ENCODE measurements around the gene RBM47. TPM values are rescaled to one million over a fixed set of nuclear protein-coding genes. Genes with fewer than 3 reads are reported as not detected.

Gene RBM47
- total and polyA plus RNA-seq, 2 donors (not counting 1 experiment from before 2014, with no cell fraction given) = 5.6 to 12.9 TPM

- POLR2A ChIA-PET = no interaction called here
- intact Hi-C loops (cut with micrococcal nuclease) = no loop called here
- Mint-ChIP-seq H3K4me3 (no peak overlapping the region), H3K4me1 (no peaks in the 10 kb centered on the region), H3K27ac (no peak overlapping the region), H3K9me3 (ENCODE audit: insufficient read depth) (no peaks in the 10 kb centered on the region), H3K27me3 (no peaks in the 10 kb centered on the region)
- no peaks in the 10 kb centered on the region for H3K27me3 ChIP-seq (replicated peaks in 1 of 4; ENCODE audit: control extremely low read depth in 1 of 4, control insufficient read depth in 3 of 4, insufficient read depth in 4 of 4, low read length in 3 of 4)
- H3K4me3 ChIP-seq (ENCODE audit: control extremely low read depth in 1 of 5, extremely low read depth in 1 of 5, insufficient read depth in 1 of 5, low read depth in 2 of 5, low read length in 4 of 5) = no peak overlapping the region
- H3K36me3 ChIP-seq (replicated peaks in 1 of 2; ENCODE audit: control extremely low read depth in 1 of 2, control insufficient read depth in 1 of 2, extremely low read depth in 1 of 2, insufficient read depth in 2 of 2, low read length in 1 of 2) = no peaks in the 10 kb centered on the region
- H3K9me3 ChIP-seq (ENCODE audit: control extremely low read depth in 1 of 3, control insufficient read depth in 2 of 3, insufficient read depth in 1 of 3, low read length in 2 of 3) = peaks cover 0 to 4% (median 0%) of the 10 kb centered on the region in 3 donors
- H3K9ac ChIP-seq (ENCODE audit: low read length) = no peak overlapping the region
- H3K27ac ChIP-seq (ENCODE audit: low read length in 2 of 2) = no peak overlapping the region
- H3K79me2 ChIP-seq (ENCODE audit: control insufficient read depth, insufficient read depth, low read length) = no peaks in the 10 kb centered on the region
- H3K4me2 ChIP-seq (replicated peaks; ENCODE audit: low read depth, low read length, poor library complexity, severe bottlenecking) = no peak overlapping the region
- ATAC-seq (ENCODE audit: low read depth) (no peak), DNase-seq (no peak)
- TF ChIP-seq EZH2 (IDR thresholded peaks at IDR 0.05; ENCODE audit: borderline replicate concordance, insufficient read depth, low read depth, low read length, poor library complexity, severe bottlenecking) = no peak
- TF ChIP-seq CTCF (IDR thresholded peaks at IDR 0.05) = no peak
- no peaks in the 10 kb centered on the region for H4K20me1 ChIP-seq (ENCODE audit: control insufficient read depth, insufficient read depth, low read length, poor library complexity, severe bottlenecking)
- WGBS (ENCODE audit: insufficient coverage) = 98% methylated on average over 5 of the region's 6 CpGs
- no peaks in the 10 kb centered on the region for H3K4me1 ChIP-seq (ENCODE audit: control insufficient read depth in 2 of 2, insufficient read depth in 2 of 2, low read length in 2 of 2)
- no peak overlapping the region for H2AFZ ChIP-seq (ENCODE audit: insufficient read depth, low read depth, low read length, poor library complexity, severe bottlenecking)
- CTCF ChIA-PET = no interaction called here
Measured at GRCh38 chr4:40606239-40606767, 23.4 kb downstream of the RBM47 start.

GRCh38 chr4:40603281-40603680 is 26.4 kb downstream of the RBM47 start:
- Histone ChIP-seq H3K27me3 (replicated peaks in 1 of 4; ENCODE audit: control extremely low read depth in 1 of 4, control insufficient read depth in 3 of 4, insufficient read depth in 4 of 4, low read length in 3 of 4) (no peaks in the 10 kb centered on the region), H3K27ac (ENCODE audit: low read length in 2 of 2) (no peak overlapping the region), H2AFZ (ENCODE audit: insufficient read depth, low read depth, low read length, poor library complexity, severe bottlenecking) (no peak overlapping the region), H3K36me3 (replicated peaks in 1 of 2; ENCODE audit: control extremely low read depth in 1 of 2, control insufficient read depth in 1 of 2, extremely low read depth in 1 of 2, insufficient read depth in 2 of 2, low read length in 1 of 2) (no peaks in the 10 kb centered on the region), H3K9me3 (ENCODE audit: control extremely low read depth in 1 of 3, control insufficient read depth in 2 of 3, insufficient read depth in 1 of 3, low read length in 2 of 3) (peaks cover 0 to 4% (median 0%) of the 10 kb centered on the region in 3 donors), H3K4me1 (ENCODE audit: control insufficient read depth in 2 of 2, insufficient read depth in 2 of 2, low read length in 2 of 2) (no peaks in the 10 kb centered on the region), H4K20me1 (ENCODE audit: control insufficient read depth, insufficient read depth, low read length, poor library complexity, severe bottlenecking) (no peaks in the 10 kb centered on the region), H3K4me2 (replicated peaks; ENCODE audit: low read depth, low read length, poor library complexity, severe bottlenecking) (no peak overlapping the region), H3K9ac (ENCODE audit: low read length) (no peak overlapping the region), H3K4me3 (ENCODE audit: control extremely low read depth in 1 of 5, extremely low read depth in 1 of 5, insufficient read depth in 1 of 5, low read depth in 2 of 5, low read length in 4 of 5) (no peak overlapping the region), H3K79me2 (ENCODE audit: control insufficient read depth, insufficient read depth, low read length) (no peaks in the 10 kb centered on the region)
- no peak for ATAC-seq (ENCODE audit: low read depth)
- H3K4me1 Mint-ChIP-seq = no peaks in the 10 kb centered on the region
- intact Hi-C loops (cut with micrococcal nuclease) = no loop called here
- H3K9me3 Mint-ChIP-seq (ENCODE audit: insufficient read depth) = no peaks in the 10 kb centered on the region
- no peak overlapping the region for H3K27ac Mint-ChIP-seq
- TF ChIP-seq CTCF (IDR thresholded peaks at IDR 0.05) = no peak
- no peak for TF ChIP-seq EZH2 (IDR thresholded peaks at IDR 0.05; ENCODE audit: borderline replicate concordance, insufficient read depth, low read depth, low read length, poor library complexity, severe bottlenecking)
- no peaks in the 10 kb centered on the region for H3K27me3 Mint-ChIP-seq
- ChIA-PET CTCF (no interaction called here), POLR2A (no interaction called here)
- no peak overlapping the region for H3K4me3 Mint-ChIP-seq
- no peak for DNase-seq

Data from B cell (primary cell).